Thyroid gland (tissue), 4 donors: ENCODE data around the gene IRF9. TPM values are rescaled to one million over a fixed set of nuclear protein-coding genes. Genes with fewer than 3 reads are reported as not detected.

Experiments used
- DNase-seq, 2 donors: peaks; one replicate each; pipeline ENCODE4 v3.0.0-alpha.2; 2019
- H3K27ac ChIP-seq, 3 donors: fragments of 200-600 bp; sonication (generic); 1 replicate in 2 of 3; 2 replicates in 1 of 3; pipeline ENCODE4 v1.5.1; 2016 to 2019; ENCODE audit warnings: mild to moderate bottlenecking in 1 of 3, moderate library complexity in 1 of 3
- H3K27me3 ChIP-seq: fragments of 200-600 bp; sonication (generic); one replicate; pipeline ENCODE4 v1.5.1; 2019
- H3K36me3 ChIP-seq, 2 donors: fragments of 200-600 bp; sonication (generic); one replicate each; pipeline ENCODE4 v1.5.1; 2016 to 2019
- H3K4me1 ChIP-seq, 2 donors: fragments of 200-600 bp; sonication (generic); one replicate each; pipeline ENCODE4 v1.5.1; 2017 to 2019
- H3K4me3 ChIP-seq, 3 donors: fragments of 200-600 bp; sonication (generic); replicated peaks in 1 of 3; 1 replicate in 2 of 3; 2 replicates in 1 of 3; pipeline ENCODE4 v1.5.1; 2016; ENCODE audit warnings: mild to moderate bottlenecking in 1 of 3
- H3K9me3 ChIP-seq: fragments of 200-600 bp; sonication (generic); one replicate; pipeline ENCODE4 v1.5.1; 2017
- POLR2A ChIP-seq, 2 donors: fragments of 450-650 bp; IDR thresholded peaks; one replicate each; pipeline ENCODE4 v1.6.1; 2017; ENCODE audit warnings: antibody characterized with exemption in 2 of 2, mild to moderate bottlenecking in 2 of 2, moderate library complexity in 1 of 2
- WGBS, 2 donors: methylation state at CpG; one replicate each; pipeline ENCODE4 v1.1.5; 2017; 5-methylcytosine and 5-hydroxymethylcytosine counted together
- intact Hi-C: fragments of 100-400 bp; cut with DNase I; formaldehyde crosslinking; loops from one replicate; pipeline ENCODE4 v1.15.1; 2023
- total RNA-seq, 4 donors: library from RNA; depleted of rRNA; stranded (reverse); fragments of >200 nt; gene quantifications; one replicate each; pipeline ENCODE4 v1.2.3, GENCODE V29; 2016
- TF ChIP-seq, protein P1 (sequence below), 6 experiments: fragments of 200-600 bp in 3 of 6; fragments of 450-650 bp in 3 of 6; sonication (generic) in 3 of 6; IDR thresholded peaks; one replicate each; pipeline ENCODE4 v1.5.1; 2016 to 2019; ENCODE audit warnings: antibody characterized with exemption in 6 of 6, mild to moderate bottlenecking in 2 of 6, inconsistent platforms in 1 of 6, moderate library complexity in 1 of 6

IRF9 gene
- total RNA-seq, 4 donors from 2014 or later = 55.1 to 92.3 (median 70.0) TPM

DNA sequence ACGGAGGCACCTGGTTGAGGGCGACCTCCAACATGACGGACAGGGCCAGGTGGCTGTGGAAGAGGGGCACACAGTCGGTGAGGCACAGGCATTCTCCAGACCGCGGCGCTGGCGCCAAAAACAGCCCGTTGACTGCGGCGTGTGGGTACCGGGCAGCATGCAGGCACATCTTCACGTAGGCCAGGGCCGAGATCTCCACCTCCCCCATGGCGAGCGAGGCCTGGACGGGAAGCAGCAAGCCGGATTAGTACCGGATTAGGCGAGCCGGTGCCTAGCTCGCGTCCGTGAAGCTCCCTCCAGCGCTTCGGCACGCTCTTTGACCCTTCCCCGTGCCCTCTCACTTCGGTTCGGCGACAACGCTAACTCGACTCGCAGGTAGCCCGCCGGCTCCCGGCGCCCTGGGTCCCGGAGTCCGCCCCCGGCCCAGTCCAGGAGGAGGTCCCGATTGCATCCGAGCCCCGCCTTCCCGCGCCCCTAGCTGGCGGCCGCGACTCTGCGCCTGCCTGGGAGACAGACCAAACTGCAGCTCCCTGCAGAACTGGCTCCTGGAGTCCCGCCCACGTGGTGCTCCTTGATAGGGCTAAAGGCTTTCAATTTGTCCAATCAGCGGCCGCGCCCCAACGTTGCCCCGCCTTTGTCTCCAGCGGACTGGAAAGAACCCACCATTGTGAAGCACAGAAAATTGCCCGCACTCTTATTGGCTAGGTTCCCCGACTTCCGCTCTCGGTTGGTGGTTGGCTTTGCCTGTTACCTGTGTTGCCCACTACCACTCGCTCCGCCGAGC, 19.8 kb upstream of the IRF9 start, which contains the start of gene EMC9:
EMC9 (minus strand) TSS at position 495 of the 784 bp plus-strand sequence; CDS start at position 208, 287 bp downstream.
- WGBS, 2 donors = 0% methylated on average over 20 to 36 of the region's 65 CpGs
- Histone ChIP-seq H3K27me3 (no peaks in the 10 kb centered on the region), H3K4me1 (peaks cover 27 to 34% of the 10 kb centered on the region in 2 donors), H3K27ac (peak within 1 kb of the TSS; percentile 71 to 90 (median 88)), H3K4me3 (peak within 1 kb of the TSS; percentile 69 to 72 (median 70)), H3K36me3 (peaks cover 14 to 15% of the 10 kb centered on the region in 2 donors), H3K9me3 (no peaks in the 10 kb centered on the region)
- TF ChIP-seq, protein P1, sequence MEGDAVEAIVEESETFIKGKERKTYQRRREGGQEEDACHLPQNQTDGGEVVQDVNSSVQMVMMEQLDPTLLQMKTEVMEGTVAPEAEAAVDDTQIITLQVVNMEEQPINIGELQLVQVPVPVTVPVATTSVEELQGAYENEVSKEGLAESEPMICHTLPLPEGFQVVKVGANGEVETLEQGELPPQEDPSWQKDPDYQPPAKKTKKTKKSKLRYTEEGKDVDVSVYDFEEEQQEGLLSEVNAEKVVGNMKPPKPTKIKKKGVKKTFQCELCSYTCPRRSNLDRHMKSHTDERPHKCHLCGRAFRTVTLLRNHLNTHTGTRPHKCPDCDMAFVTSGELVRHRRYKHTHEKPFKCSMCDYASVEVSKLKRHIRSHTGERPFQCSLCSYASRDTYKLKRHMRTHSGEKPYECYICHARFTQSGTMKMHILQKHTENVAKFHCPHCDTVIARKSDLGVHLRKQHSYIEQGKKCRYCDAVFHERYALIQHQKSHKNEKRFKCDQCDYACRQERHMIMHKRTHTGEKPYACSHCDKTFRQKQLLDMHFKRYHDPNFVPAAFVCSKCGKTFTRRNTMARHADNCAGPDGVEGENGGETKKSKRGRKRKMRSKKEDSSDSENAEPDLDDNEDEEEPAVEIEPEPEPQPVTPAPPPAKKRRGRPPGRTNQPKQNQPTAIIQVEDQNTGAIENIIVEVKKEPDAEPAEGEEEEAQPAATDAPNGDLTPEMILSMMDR (IDR thresholded peaks at IDR 0.05) = peak; percentile 14 to 74 (median 46)
- TF ChIP-seq POLR2A (IDR thresholded peaks at IDR 0.05) = peak in 1 of 2 donors; percentile 90
- DNase-seq = peak; percentile 100
- intact Hi-C loops = no loop called here

GRCh38 chr14:24143511-24143910, 17.6 kb upstream of the IRF9 start:
- H3K36me3 ChIP-seq = peaks cover 5 to 10% of the 10 kb centered on the region in 2 donors
- peaks cover 27 to 33% of the 10 kb centered on the region in 2 donors for H3K4me1 ChIP-seq
- TF ChIP-seq, protein P1 (IDR thresholded peaks at IDR 0.05) = no peak
- TF ChIP-seq POLR2A (IDR thresholded peaks at IDR 0.05) = no peak
- no peak overlapping the region for H3K4me3 ChIP-seq
- no peaks in the 10 kb centered on the region for H3K27me3 ChIP-seq
- no peak overlapping the region for H3K27ac ChIP-seq
- no peak for DNase-seq
- WGBS, 2 donors = 83% methylated on average over 2 of the region's 2 CpGs
- intact Hi-C loops = no loop called here
- H3K9me3 ChIP-seq = no peaks in the 10 kb centered on the region

DNA sequence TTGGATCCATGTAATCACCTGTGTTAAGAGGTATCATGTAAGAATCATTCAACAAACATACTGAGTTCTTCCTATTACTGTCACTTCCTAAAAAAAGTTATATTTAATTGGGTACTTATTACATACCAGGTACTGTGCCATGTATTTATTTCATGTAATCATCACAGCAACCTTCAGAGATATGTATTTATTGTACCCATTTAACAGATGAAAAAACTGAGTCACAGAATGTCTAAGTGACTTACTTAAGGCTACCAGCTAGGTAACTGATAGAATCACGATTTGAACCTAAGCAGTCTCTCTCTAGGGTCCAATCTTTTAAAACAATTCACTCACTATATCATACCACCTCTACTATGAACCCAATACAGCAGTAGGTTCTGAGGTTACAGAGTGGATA, 16.6 kb upstream of the IRF9 start:
- peaks cover 4% of the 10 kb centered on the region in 2 donors for H3K36me3 ChIP-seq
- H3K27me3 ChIP-seq = no peaks in the 10 kb centered on the region
- WGBS, 2 donors = 85 to 89% methylated on average over 1 of the region's 1 CpG
- no peak overlapping the region for H3K27ac ChIP-seq
- TF ChIP-seq, protein P1 (IDR thresholded peaks at IDR 0.05) = no peak
- TF ChIP-seq POLR2A (IDR thresholded peaks at IDR 0.05) = no peak
- H3K9me3 ChIP-seq = no peaks in the 10 kb centered on the region
- intact Hi-C loops = no loop called here
- no peak for DNase-seq
- H3K4me1 ChIP-seq = peaks cover 28 to 32% of the 10 kb centered on the region in 2 donors
- no peak overlapping the region for H3K4me3 ChIP-seq

DNA sequence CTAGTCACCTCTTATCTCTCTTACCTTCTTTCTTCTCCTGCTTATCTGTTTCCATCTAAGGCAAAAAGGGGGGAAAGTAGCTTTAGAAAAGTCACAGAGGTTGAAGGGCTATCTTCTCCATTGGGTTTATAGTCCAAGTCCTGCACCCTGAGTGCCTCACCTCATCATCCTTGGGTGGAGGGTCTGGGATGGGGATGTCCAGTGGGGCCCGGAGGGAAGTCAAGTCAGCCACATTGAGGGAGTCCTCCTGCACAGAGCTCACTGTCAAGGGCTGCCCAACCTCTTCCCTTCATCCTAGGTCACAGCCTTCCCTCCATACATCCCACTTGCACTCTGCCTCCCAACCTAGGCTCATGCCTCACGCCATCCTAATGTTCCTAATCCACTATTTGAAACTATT, 15.8 kb upstream of the IRF9 start:
- no peak for DNase-seq
- Histone ChIP-seq H3K4me3 (no peak overlapping the region), H3K27ac (no peak overlapping the region), H3K4me1 (peaks cover 24% of the 10 kb centered on the region in 2 donors), H3K36me3 (peaks cover 6 to 7% of the 10 kb centered on the region in 2 donors), H3K27me3 (no peaks in the 10 kb centered on the region), H3K9me3 (no peaks in the 10 kb centered on the region)
- 89 to 100% methylated on average over 2 of the region's 2 CpGs for WGBS, 2 donors
- intact Hi-C loops = no loop called here
- TF ChIP-seq, protein P1 (IDR thresholded peaks at IDR 0.05) = no peak
- no peak for TF ChIP-seq POLR2A (IDR thresholded peaks at IDR 0.05)
